NCI-H748 (cell line): ENCODE measurements around the gene VASN.
A peak's percentile ranks its signal among the peaks of the same experiment; 100 is the strongest.

Experiments
- DNase-seq: peaks from one replicate; lab custom pipeline; 2025; ENCODE audit not compliant: unreplicated experiment; lab: John Stamatoyannopoulos, UW

Gene VASN

DNA sequence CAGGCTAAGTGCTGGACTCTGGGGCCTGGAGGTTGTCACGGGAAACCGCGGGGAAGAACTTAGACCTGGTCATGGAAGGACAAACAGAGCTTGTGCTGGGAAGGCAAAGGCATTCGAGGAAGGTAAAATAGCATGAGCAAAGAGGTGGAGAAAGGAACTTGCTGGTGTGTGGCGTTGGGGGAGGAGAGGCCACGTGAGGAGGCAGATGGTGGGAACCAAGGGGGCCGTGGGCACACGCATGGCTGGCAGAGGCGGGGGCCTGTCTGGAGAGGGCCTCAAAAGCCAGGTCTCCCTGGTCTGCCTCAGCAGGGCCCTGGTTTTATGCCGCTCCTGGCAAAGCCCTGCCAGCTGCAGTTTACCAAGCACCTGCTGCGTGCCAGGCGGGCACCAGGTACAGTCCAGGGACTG lies 29.4 kb downstream of the VASN start:
- no peak for DNase-seq

GRCh38 chr16:4401510-4401909 lies 29.9 kb downstream of the VASN start:
- DNase-seq = no peak

DNA sequence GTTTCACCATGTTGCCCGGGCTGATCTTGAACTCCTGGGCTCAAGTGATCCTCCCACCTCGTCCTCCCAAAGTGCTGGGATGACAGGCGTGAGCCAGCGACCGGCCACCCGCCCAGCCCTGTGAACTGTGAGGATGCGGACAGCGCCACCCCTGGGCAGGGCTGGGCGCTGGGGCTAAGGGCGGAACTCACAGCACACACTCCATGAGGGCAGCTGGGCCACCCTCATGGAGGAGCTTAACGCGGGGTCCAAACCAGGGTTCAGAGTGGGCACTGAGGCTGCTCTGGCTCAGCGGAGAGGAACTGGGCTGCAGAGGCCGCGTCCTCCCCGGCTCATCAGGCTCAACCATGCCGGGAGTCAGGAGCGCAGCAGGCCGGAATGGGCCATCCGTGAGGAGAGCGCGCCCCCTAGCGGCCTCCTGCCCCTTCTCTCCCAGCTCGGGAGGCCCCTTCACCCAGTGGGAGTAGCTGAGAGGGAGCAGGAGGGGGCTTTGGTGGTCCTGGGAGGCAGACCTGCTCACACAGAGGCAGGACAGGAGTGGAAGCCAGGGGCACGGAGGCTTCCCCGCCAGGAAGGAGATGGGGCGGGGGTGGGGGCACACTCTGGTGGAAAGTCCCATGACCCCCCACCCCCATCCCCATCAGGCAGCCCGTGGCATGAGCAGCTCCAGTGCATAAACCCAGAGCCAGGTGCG lies 30.9 kb downstream of the VASN start:
- peak; percentile 61 for DNase-seq

GRCh38 chr16:4403133-4403949 lies 31.7 kb downstream of the VASN start:
- no peak for DNase-seq

DNA sequence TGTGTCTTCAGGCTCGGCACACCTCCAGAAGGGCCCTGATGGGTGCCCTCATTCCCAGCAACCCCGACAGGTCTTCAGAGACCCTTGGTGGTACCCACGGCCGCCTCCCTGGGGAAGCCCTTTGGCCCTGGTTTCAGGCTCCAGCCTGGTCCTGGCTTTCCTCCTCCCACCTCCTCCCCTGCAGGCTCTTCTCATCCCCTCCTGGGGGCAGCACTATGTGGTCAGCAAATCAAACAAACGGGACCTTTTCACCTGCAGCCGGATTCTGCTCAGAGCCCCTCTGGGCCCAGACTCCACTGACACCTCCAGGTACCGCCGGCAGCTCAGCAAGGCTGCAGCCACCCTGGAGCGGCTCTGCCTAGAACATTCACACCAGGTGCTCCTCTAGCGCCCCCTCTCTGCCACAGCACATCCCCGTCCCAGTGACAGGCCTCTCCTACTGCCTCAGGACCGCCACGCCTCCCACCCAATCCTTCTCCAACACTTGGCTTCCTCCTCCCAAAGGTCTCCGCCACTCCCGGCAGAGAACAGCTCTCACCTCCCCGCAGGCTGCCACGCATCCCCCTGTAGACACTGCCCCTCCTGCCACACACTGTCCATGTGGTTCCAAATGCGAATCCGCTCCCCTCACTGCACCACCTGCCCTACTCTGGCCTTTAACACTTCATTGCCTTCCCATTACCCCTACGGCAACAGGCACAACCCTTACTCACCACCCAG lies 32.8 kb downstream of the VASN start:
- DNase-seq = peak; percentile 14

GRCh38 chr16:4404967-4405696 lies 33.5 kb downstream of the VASN start:
- DNase-seq = no peak

GRCh38 chr16:4407543-4408322 lies 36.1 kb downstream of the VASN start:
- DNase-seq = no peak

GRCh38 chr16:4408323-4408690 lies 36.7 kb downstream of the VASN start:
- DNase-seq = no peak

GRCh38 chr16:4409081-4409932 lies 37.7 kb downstream of the VASN start:
- no peak for DNase-seq

DNA sequence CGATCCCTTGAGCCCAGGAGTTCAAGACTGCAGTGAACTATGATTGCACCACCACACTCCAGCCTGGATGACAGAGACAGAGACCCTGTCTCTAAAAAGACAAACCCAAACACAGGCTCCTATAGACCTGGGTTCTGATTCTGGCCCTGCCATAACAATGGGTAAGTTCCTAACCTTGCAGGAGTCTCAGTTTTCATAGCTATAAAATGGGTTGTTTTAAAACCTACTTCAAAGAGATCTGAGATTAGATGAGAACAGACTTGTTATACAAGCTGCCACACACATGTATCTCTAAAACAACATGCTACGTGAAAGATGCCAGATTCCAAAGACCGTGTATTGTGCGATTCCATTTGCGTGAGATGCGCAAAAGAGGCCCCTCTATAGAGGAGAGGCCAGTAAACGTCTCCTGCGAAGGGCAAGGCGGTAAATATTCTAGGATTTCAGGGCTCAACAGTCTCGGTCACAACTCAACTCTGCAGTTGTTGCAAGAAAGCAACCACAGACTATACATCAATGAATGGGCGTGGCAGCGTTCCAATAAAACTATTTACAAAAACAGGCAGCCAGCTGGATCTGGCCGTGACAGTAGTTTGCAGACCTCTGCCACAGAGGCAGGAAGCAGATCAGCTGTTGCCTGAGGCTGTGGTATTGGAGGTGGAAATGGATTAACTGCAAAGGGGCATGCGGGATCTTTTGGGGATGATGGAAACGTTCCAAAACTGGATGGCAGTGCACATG lies 38.9 kb downstream of the VASN start:
- DNase-seq = peak; percentile 54

GRCh38 chr16:4411684-4412083 lies 40.0 kb downstream of the VASN start:
- DNase-seq = no peak

DNA sequence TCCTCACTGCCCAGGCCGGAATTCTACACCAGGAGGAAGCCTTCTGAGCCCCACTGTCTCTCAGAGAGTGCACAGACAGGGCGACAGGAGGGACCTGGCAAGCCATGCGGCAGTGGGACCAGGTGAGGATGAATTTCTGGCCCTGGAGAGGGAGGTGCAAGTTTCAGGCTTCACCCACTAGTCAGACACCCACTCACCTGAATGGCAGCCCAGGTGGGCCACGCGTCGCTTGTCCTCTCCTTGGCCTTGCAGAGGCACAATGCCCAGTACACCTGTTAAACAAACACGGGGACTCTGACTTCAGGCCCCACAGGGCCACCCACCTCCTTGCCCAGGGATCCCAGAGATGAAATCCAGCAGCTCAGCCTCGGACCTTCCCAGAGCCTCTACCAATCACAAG lies 40.5 kb downstream of the VASN start:
- DNase-seq = no peak

DNA sequence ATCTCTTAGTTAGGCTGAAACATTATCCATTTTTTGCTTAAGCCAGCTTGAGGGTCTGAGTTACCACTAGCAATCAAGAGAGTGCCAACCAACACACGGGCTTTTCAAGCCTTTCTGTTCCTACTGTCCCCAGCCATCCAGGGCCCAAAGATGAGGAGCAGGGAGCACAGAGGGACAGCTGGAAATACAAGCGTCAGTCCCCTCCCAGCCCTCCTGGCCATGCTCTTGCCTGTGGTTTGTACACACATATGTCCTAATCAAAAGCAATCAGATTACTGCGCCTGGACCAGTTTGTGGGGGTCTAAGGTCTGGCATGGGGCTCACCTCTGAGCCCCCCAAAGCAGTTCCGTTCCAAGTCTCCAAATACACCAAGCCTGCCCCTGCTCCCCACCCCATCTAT lies 41.2 kb downstream of the VASN start:
- no peak for DNase-seq

DNA sequence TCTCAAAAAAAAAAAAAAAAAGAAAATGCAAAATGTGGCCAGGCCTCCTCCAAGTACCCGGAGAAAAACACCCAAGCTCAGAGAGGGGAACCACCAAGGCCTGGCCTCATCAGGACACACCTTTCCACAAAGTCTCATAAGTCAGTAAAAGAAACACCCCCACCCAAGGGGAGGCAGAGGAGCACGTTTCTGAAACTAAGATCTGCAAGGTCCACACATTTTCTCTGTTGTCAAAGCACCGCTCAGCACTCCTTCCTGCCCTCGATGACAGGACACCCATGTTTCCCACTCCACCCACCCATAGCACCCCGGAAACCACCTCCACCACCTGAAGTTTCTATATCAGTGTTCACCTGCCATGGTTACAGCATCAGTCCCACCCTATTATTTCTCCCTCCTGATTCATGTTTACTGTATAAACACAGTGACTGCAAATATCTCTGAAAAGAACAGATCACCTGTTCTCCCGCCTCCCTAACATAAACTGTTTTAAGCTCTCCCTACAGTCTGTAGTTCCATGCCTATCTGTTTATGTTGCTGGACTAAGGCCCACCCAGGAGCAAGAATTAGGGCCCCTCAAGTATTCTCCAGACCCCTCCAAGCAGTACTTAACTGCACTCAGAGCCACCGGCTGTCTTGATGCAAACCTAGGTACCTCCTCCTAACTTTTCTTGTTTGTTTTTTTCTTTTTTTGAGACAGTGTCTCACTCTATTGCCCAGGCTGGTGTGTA lies 42.7 kb downstream of the VASN start:
- DNase-seq = peak; percentile 23

GRCh38 chr16:4415538-4416199 lies 44.0 kb downstream of the VASN start:
- peak; percentile 21 for DNase-seq

DNA sequence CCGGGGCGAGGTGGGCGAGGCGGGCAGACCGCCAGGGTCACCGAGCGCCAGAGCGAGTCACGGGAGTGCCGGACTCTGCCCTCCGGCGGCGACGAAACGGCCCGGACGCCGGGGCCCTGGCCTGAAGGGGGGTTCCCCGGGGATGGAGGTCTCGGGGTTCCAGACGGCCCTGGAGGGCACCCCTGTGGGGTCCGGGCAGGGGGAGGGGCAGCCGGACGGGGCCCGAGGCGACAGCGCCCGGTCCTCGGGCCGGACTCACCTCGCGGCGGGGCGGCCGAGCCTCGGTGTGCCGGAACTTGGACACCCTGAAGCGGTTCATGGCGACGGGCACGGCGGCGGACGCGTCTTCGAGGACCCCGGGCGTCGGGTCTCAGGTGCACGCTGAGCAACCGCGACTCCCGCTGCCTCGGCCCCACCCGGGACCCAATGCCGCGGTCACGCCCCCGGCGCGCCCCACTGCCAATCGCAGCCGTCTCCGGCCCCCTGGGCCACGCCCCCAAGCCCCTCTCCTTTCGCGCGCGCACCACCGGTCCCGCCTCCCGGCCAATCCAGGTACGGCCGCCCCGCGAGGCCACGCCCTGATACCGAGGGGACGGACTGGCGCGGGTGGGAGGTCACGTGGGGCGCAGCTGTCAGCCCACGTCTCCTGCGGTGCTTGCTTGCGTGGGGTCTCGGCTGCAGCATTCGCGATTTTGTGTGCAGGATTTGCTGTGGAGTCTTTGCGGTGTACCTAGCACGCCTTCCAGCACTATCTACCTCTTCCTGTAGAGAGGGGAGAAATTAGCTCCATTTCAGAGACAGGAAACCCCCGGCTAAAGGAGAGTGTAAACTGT lies 44.8 kb downstream of the VASN start, which contains the start of gene CORO7:
Gene CORO7, minus strand, starts transcription at position 397 of the 833 bp plus-strand sequence. Its CDS starts 78 bp downstream, at position 319.
- DNase-seq = peak; percentile 88
